WERI-Rb-1 (cell line): Measurements from ENCODE around the gene ATG16L2.

Experiments
- DNase-seq: peaks from one replicate; pipeline ENCODE4 v3.0.0-alpha.2; 2020
- H3K27ac ChIP-seq: fragments of 250-450 bp; sonication (Bioruptor Pico); 2 replicates; pipeline ENCODE4 v1.5.1; 2020; ENCODE audit warnings: mild to moderate bottlenecking, moderate library complexity
- H3K27me3 ChIP-seq: fragments of 250-450 bp; sonication (Bioruptor Pico); 2 replicates; pipeline ENCODE4 v1.5.1; 2021; ENCODE audit warnings: mild to moderate bottlenecking, low read depth, moderate library complexity; ENCODE audit not compliant: insufficient read depth, severe bottlenecking
- H3K36me3 ChIP-seq: fragments of 250-450 bp; sonication (Bioruptor Pico); 2 replicates; pipeline ENCODE4 v1.5.1; 2020; ENCODE audit warnings: mild to moderate bottlenecking, moderate library complexity
- H3K4me3 ChIP-seq: 2 replicates; pipeline ENCODE4 v1.5.1; 2011; ENCODE audit warnings: low read depth, mild to moderate bottlenecking, control low read depth, low read length
- H3K9me3 ChIP-seq: fragments of 250-450 bp; sonication (Bioruptor Pico); 2 replicates; pipeline ENCODE4 v1.5.1; 2021; ENCODE audit warnings: mild to moderate bottlenecking, moderate library complexity; ENCODE audit not compliant: severe bottlenecking
- TF ChIP-seq, protein P1 (sequence below): IDR thresholded peaks from 2 replicates; pipeline ENCODE4 v1.5.1; 2011; ENCODE audit warnings: low read depth, mild to moderate bottlenecking, control low read depth, inconsistent platforms, low read length

The ATG16L2 gene, protein sequence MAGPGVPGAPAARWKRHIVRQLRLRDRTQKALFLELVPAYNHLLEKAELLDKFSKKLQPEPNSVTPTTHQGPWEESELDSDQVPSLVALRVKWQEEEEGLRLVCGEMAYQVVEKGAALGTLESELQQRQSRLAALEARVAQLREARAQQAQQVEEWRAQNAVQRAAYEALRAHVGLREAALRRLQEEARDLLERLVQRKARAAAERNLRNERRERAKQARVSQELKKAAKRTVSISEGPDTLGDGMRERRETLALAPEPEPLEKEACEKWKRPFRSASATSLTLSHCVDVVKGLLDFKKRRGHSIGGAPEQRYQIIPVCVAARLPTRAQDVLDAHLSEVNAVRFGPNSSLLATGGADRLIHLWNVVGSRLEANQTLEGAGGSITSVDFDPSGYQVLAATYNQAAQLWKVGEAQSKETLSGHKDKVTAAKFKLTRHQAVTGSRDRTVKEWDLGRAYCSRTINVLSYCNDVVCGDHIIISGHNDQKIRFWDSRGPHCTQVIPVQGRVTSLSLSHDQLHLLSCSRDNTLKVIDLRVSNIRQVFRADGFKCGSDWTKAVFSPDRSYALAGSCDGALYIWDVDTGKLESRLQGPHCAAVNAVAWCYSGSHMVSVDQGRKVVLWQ

DNA sequence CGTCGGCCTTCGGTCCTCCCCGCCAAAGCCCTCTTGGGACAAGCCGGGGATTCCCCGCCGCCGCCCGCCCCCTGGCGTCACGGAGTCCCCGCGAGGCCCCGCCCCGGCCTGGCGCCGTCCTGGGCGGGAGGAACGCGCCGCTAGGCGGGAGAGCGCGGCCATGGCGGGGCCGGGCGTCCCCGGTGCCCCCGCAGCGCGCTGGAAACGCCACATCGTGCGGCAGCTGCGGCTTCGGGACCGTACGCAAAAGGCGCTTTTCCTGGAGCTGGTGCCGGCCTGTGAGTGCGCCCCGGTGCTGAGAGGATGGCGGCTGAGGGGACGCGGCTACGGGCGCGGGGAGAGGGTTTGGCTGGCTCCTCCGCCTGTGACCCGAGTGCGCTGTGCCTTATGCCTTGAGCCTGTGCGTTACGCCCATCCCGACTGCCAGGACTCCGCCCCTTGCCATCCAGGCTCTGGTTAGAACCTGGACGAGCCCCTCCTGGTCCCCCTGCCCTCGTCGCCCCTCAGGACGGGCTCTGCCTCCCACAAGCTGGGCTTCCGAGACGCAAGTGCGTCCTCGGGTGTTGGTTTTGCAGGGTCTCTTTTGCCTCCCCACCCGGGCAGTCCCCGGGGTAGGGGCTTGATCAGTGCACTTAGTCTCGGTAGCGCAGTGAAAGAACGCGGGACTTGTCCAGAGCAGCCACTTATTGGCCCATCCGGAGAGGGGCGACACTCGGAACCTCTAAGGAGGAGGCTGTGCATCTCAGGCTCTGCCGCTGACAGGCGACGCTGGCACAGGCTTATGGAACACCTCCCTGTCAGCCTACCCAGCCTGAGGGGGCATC lies at the start of gene ATG16L2:
ATG16L2 (plus strand) TSS at position 126 of the 824 bp plus-strand sequence; CDS start at position 161, 35 bp downstream.
- Histone ChIP-seq H3K36me3 (peaks cover 28% of the 10 kb centered on the region), H3K9me3 (no peaks in the 10 kb centered on the region), H3K27me3 (no peaks in the 10 kb centered on the region), H3K27ac (peak within 1 kb of the TSS; percentile 99), H3K4me3 (peak within 1 kb of the TSS; percentile 80)
- TF ChIP-seq, protein P1, sequence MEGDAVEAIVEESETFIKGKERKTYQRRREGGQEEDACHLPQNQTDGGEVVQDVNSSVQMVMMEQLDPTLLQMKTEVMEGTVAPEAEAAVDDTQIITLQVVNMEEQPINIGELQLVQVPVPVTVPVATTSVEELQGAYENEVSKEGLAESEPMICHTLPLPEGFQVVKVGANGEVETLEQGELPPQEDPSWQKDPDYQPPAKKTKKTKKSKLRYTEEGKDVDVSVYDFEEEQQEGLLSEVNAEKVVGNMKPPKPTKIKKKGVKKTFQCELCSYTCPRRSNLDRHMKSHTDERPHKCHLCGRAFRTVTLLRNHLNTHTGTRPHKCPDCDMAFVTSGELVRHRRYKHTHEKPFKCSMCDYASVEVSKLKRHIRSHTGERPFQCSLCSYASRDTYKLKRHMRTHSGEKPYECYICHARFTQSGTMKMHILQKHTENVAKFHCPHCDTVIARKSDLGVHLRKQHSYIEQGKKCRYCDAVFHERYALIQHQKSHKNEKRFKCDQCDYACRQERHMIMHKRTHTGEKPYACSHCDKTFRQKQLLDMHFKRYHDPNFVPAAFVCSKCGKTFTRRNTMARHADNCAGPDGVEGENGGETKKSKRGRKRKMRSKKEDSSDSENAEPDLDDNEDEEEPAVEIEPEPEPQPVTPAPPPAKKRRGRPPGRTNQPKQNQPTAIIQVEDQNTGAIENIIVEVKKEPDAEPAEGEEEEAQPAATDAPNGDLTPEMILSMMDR = peak; percentile 36
- peak; percentile 87 for DNase-seq

DNA sequence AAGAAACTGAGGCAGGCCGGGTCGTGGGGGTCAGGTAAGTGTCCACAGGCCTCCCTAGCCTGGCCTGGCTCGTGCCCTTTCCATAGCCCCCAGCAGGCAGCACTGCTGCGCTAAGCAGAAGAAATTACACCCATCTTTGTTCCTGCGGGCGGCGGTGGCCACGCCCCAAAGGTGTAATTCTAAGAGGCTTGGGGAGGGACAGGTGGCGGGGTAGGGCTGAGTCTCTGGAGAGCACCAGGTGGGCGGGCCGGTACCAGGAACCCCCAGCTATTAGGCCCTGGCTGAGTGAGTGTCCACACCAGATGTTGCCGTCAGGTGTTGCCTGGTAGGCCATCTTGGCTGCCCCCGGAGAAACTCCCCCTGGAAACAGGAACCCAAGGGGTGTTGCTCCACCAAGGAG lies 49.7 kb upstream of the ATG16L2 start:
- TF ChIP-seq, protein P1 = peak; percentile 70
- Histone ChIP-seq H3K36me3 (no peaks in the 10 kb centered on the region), H3K27ac (peak overlapping the region; percentile 60), H3K27me3 (no peaks in the 10 kb centered on the region), H3K4me3 (no peak overlapping the region), H3K9me3 (no peaks in the 10 kb centered on the region)
- peak; percentile 86 for DNase-seq

DNA sequence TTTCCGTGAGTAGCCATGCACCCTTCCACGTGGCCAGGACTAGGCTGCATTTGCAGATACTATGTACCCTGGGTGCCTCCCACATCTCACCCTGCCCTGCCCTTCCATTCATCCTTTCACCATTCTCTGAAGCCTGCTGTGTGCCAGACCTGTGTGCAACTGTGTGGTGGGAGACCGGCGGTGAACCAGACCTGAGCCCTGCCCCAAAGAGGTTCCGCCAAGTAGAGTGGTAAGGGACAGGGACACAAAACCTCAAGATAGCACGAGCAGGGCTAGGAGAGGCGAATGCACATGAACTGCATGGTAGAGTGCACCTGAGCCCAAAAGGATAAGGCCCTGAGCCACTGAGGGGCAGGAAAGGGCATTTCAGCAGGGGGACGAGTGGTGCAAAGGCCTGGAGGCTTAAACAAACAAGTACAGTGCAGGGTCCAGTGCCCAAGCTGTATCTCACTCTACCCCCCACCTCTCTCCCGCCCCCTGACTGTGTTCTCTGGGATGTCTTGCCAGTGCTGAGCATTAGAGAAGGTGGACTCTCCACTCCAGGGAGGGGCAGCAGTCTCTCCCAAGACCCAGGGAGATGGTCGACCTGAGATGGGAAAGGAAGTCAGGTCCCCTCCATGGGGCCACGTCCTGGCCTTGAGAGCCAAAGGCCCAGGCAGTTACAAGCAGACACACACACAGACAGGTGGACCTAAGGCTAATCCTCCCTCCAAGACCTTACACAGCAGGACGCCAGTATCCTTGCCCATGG lies 47.9 kb upstream of the ATG16L2 start:
- Histone ChIP-seq H3K27ac (peak overlapping the region; percentile 30), H3K4me3 (no peak overlapping the region), H3K9me3 (no peaks in the 10 kb centered on the region), H3K27me3 (no peaks in the 10 kb centered on the region), H3K36me3 (no peaks in the 10 kb centered on the region)
- TF ChIP-seq, protein P1 = no peak
- DNase-seq = peak; percentile 59

DNA sequence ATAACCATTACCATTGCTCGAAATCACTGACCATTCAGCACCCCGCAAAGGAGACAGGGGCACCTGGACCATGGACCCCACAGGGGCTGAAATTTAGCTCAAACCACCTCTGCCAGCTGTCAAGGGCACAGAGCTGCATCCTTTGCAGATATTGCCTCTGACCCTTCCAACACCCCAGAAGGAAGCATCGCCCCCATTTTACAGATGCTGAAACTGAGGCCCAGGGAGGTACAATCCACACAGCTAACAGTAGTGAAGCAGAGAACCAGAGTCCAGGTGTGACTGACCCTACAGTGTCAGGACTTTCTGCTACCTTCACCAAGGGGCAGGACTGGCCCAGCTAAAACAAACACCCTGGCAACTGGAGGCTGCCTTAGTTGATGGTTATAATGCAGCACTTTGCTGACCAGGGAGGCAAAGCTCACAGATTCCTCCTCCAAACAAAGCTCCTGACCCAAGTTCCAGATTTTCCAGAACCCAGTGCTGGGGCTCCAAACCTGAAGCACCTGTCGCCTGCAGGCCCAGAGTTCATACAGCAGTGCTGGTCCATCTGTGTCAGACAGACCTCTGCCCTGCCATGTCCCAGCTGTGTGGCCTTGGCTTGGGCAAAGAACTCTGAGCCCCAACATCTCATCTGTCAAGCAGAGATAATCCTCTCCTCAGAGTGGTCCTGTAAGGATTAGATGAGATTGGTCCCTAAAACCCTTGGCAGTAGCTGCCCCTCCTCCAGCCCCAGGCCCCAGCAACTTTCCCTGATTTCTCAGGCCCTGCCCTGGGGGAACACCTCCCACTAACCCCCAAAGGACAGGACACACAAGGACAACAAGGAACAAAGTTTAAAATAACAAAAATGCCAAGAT lies 46.8 kb upstream of the ATG16L2 start:
- no peak overlapping the region for H3K4me3 ChIP-seq
- peak overlapping the region; percentile 18 for H3K27ac ChIP-seq
- TF ChIP-seq, protein P1 = no peak
- no peaks in the 10 kb centered on the region for H3K36me3 ChIP-seq
- DNase-seq = peak; percentile 69
- no peaks in the 10 kb centered on the region for H3K27me3 ChIP-seq
- H3K9me3 ChIP-seq = no peaks in the 10 kb centered on the region
